LNCAP (cell line): ENCODE measurements around the gene AHNAK2.

Experiments
- CTCF ChIP-seq: fragments of 450-650 bp; IDR thresholded peaks from 2 replicates; pipeline ENCODE4 v1.5.1; 2017; ENCODE audit warnings: mild to moderate bottlenecking

The AHNAK2 gene

GRCh38 chr14:104981699-104982541 lies 3.7 kb upstream of the AHNAK2 start:
- no peak for TF ChIP-seq CTCF

GRCh38 chr14:104980611-104981531 lies 2.7 kb upstream of the AHNAK2 start:
- no peak for TF ChIP-seq CTCF

GRCh38 chr14:104979758-104980610 lies 1.8 kb upstream of the AHNAK2 start:
- no peak for TF ChIP-seq CTCF

- no peak for TF ChIP-seq CTCF
These were observed 845 bp upstream of the AHNAK2 start for GRCh38 chr14:104978746-104979691.

GRCh38 chr14:104977008-104977680 lies 1.0 kb downstream of the AHNAK2 start:
- TF ChIP-seq CTCF = no peak

GRCh38 chr14:104976198-104977007 lies 1.8 kb downstream of the AHNAK2 start:
- peak; percentile 94 for TF ChIP-seq CTCF
